ENCODE data around the gene ARHGDIG.
"Not testable (repeated sequence)": the region's sequence is repeated elsewhere in the genome, so short reads cannot be mapped to it uniquely, and the experiment has no call there.

The ARHGDIG gene

DNA sequence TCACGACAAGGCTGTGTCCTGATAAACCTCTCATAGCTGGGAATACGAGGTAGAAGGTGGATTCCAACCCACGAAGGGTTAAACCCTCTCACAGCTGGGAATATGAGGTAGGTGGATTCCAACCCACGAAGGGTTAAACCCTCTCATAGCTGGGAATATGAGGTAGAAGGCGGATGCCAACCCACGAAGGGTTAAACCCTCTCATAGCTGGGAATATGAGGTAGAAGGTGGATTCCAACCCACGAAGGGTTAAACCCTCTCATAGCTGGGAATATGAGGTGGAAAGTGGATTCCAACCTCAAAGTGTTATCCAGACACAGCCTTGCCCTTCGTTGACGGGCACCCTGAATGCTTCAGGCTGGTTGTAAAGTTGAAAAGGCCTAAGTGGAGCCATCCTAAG lies 41.1 kb downstream of the ARHGDIG start:
- H3K27ac ChIP-seq, result no peak overlapping the region
- DNase-seq (ENCODE audit: low read depth, low spot score), result no peak

DNA sequence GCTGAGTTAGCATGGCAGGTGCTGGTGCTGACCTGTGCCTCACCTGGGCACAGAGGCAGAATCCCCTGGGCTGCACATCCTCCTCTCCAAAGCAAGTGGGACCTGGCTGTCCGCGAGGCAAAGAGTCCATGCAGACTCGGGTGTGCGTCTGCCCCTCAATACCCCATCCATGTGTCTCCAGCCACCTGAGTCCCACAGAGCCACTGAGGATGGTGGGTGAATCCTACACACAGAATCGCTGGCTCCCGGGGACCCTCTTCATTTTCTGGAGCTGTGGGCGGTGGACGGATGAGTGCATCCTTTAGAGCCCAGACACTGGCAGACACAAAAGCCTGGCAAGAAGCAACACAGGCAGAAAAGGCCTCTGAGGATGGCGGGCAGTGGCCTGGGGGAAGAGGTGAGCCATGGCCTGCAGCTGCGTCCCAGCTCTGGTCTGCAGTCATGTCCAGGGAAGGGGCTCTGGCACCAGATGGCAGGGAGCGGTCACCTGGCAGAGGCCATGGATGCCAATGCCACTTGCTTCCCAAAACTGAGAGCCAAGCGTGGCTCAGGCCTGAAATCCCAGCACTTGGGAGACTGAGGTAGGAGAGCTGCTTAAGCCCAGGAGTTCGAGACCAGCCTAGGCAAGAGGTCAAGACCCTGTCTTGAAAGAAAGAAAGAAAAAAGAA lies 42.2 kb downstream of the ARHGDIG start:
- DNase-seq (ENCODE audit: low read depth, low spot score), result no peak
- H3K27ac ChIP-seq, result no peak overlapping the region

DNA sequence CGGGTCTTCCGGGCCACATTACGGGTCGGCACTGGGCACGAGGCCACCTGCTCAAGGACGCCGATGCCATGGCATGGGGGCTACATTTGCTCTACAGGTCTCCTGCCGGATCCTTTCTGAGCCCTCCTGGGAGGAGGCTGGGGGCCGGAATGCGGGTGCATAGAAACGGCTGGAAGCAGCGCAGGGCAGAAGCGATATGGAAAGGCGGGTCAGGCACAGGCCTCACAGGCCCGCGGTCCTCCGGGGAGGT lies 43.7 kb downstream of the ARHGDIG start:
- no peak for DNase-seq (ENCODE audit: low read depth, low spot score)
- no peak overlapping the region for H3K27ac ChIP-seq

DNA sequence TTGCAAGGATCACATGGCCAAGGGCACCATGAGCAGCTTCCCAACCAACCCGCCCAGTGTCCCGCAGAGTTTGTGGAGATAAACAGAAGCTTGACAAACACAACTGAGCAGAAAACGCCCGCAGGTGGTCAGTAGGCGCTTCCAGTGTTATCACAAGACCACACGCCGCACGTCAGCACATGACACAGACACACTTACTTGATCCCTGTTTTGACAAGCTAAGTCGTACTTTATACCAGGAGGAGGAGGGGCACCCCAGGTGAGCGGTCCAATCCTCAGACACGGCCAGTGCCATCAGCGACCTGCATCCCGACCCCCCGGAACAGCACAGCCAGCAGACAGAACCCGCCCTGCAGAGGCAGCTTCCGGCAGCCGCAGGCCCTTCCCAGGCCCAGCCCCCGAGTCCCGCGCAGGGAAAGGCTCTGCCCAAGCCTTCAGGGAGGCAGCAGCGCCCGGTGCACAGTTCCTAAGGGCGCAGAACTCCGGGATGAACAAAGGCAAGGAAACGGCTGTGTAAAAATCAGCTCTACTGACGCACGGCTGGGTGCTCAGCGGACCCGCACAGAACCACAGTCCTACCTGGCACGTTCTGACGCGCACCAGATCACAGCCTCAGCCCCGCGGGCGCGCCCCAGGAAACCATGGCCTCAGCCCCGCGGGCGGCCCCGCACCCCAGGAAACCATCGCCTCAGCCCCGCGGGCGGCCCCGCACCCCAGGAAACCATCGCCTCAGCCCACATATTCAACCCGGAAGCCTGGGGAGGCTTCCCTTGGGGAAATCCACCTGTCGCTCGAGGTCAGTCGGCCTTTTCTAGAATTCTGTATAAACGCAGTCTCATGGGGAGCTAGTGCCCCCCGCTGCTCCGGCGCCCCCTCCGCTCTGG lies 44.3 kb downstream of the ARHGDIG start:
- DNase-seq (ENCODE audit: low read depth, low spot score), result no peak
- no peak overlapping the region for H3K27ac ChIP-seq

DNA sequence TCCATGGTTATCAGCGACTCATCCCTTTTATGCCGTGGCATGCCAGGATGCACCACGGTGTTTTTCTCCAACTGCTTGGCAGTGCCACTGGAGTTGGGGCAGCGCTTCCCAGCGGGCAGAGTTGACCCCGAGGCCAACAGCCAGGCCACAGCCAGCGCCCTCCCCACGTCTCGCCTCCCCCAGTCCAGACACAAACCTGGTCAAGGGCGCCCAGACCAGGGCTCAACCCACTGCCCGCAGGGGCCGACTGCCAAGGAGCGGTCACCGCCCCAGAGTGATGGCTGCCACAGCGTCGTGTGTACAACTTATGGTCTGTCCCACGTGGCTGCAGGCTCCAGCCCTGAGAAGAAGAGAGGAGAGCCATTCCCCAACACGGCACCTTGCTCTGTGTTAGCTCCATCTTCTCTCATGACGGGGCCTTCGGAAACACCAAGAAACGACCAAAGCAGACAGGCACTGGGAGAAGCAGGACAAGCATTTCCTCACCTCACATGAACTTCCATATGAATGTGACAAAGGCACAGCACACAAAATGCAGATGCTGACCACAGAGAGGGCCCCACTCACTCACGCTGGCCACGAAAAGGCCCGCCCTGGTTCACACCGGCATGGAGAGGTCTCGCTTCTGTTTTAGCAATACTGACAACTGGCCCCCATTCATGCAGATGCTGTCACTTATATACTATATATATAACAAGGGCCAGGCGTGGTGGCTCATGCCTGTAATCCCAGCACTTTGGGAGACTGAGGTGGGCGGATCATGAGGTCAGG lies 45.2 kb downstream of the ARHGDIG start:
- no peak overlapping the region for H3K27ac ChIP-seq
- DNase-seq (ENCODE audit: low read depth, low spot score), result no peak

DNA sequence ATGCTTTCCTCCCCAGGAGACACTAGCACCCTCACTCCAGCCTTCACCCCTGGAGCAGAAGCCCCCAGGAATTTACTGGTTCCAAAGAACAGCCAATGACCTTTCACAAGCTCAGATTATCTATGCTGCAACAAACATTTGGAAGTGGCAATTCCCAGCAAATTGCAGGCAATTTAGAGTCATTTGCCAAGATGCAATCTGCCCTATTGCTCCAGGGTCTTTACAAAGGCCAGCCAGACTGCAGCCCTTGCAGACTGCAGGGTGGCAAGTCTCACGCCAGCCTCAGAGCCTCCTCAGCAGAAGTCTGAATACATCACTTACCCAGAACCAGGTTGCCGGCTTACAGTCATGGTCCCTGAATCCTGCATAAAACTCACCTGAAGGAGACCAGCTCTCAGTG lies 50.4 kb downstream of the ARHGDIG start:
- no peak overlapping the region for H3K27ac ChIP-seq
- DNase-seq (ENCODE audit: low read depth, low spot score), result no peak

DNA sequence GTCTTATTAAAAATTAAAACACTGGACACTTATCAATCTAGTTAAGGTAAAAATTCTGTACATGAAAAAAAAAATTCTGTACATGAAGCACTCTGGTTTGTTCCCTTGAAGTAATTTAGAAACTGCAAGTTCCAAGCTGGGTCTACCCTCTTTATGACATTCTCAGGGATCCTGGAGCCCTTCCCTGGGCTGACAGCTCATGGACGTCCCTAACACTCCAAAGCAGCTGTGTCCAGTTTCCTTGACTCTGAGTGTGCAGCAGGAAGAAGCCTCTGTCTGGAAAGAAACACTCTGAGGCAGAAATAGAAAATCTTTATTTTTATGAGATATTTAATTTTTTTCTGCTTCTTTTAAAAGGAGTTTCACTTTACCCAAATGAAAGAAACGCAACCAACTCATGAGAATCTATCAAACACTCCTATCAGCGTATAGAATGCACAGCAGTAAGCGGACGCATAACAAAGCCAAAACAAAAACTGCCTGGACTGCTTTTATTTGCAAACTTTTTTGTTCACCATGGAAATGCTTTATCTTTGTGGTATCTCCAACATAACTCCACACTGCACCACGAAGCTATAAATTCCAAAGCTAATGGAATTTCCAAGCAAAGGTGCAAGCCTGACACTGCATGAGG lies 50.9 kb downstream of the ARHGDIG start:
- not testable (repeated sequence) for DNase-seq (ENCODE audit: low read depth, low spot score); H3K27ac ChIP-seq

Data from epithelial cell of prostate (primary cell).